ENCODE data around the gene JSRP1. TPM values are rescaled to one million over a fixed set of nuclear protein-coding genes. Genes with fewer than 3 reads are reported as not detected.

JSRP1 gene
- total and polyA plus RNA-seq, 10 of the 15 experiments (the other 5 are each of a cell fraction or from before 2014, with no cell fraction given), result 0.41 to 0.91 (median 0.49) TPM; not detected in 7

DNA sequence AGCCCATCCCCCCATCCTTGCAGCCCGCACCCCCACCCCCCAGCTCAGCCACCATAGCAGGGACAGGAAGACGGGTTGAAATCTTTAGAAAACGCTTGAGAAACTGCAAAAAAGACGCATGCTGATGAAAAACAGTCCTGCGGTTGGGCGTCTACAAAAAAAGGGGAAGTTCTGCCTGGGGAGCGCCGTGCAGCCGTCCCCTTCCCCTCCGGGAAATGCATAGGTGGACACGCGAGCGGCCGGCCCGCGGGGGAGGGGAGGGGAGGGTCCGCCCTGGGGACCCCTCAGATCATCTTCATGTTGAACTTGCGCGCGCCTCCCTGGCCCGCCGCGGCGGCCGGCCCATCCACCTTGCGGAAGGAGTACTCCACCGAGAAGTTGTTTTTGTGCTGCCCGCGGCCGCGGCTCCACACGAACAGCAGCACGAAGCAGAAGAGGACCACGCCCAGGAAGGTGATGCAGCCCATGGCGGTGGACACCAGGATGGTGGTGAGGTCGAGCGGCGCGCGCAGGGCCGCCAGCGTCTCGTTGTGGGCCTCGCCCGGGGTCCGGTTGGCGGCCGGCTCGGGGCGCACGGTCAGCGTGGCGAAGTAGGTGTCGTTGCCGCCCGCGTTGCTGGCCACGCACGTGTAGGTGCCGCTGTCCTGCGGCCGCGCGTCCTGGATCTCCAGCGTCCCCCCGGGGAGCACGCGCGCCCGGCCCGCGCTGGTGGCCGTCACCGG lies 33.7 kb upstream of the JSRP1 start (continued):
- TF ChIP-seq, protein P1, sequence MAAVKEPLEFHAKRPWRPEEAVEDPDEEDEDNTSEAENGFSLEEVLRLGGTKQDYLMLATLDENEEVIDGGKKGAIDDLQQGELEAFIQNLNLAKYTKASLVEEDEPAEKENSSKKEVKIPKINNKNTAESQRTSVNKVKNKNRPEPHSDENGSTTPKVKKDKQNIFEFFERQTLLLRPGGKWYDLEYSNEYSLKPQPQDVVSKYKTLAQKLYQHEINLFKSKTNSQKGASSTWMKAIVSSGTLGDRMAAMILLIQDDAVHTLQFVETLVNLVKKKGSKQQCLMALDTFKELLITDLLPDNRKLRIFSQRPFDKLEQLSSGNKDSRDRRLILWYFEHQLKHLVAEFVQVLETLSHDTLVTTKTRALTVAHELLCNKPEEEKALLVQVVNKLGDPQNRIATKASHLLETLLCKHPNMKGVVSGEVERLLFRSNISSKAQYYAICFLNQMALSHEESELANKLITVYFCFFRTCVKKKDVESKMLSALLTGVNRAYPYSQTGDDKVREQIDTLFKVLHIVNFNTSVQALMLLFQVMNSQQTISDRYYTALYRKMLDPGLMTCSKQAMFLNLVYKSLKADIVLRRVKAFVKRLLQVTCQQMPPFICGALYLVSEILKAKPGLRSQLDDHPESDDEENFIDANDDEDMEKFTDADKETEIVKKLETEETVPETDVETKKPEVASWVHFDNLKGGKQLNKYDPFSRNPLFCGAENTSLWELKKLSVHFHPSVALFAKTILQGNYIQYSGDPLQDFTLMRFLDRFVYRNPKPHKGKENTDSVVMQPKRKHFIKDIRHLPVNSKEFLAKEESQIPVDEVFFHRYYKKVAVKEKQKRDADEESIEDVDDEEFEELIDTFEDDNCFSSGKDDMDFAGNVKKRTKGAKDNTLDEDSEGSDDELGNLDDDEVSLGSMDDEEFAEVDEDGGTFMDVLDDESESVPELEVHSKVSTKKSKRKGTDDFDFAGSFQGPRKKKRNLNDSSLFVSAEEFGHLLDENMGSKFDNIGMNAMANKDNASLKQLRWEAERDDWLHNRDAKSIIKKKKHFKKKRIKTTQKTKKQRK (IDR thresholded peaks at IDR 0.05; ENCODE audit: low read depth, low read length), result no peak
- peak; percentile 64; the same call in 1 of the 2 replicates for TF ChIP-seq TBL1XR1 (IDR thresholded peaks at IDR 0.05; ENCODE audit: low read depth, low read length)
- no peak; the same call in 1 of the 2 replicates for TF ChIP-seq TARDBP (IDR thresholded peaks at IDR 0.05; ENCODE audit: borderline replicate concordance)
- TF ChIP-seq ZNF207 (IDR thresholded peaks at IDR 0.05; ENCODE audit: borderline replicate concordance), result peak; percentile 11; the same call in 1 of the 2 replicates
- no peak for TF ChIP-seq ASH2L (IDR thresholded peaks at IDR 0.05; ENCODE audit: borderline replicate concordance, low read depth)
- TF ChIP-seq GATAD2B (conservative IDR thresholded peaks at IDR 0.05; ENCODE audit: low read depth), result peak; percentile 93
- TF ChIP-seq POU2F2 (IDR thresholded peaks at IDR 0.05; ENCODE audit: borderline replicate concordance, low read depth, low read length), result peak; percentile 45; the same call in 1 of the 3 replicates
- TF ChIP-seq, protein P2, sequence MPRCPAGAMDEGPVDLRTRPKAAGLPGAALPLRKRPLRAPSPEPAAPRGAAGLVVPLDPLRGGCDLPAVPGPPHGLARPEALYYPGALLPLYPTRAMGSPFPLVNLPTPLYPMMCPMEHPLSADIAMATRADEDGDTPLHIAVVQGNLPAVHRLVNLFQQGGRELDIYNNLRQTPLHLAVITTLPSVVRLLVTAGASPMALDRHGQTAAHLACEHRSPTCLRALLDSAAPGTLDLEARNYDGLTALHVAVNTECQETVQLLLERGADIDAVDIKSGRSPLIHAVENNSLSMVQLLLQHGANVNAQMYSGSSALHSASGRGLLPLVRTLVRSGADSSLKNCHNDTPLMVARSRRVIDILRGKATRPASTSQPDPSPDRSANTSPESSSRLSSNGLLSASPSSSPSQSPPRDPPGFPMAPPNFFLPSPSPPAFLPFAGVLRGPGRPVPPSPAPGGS (IDR thresholded peaks at IDR 0.05; ENCODE audit: borderline replicate concordance, insufficient read depth, low read depth, low read length, poor library complexity, severe bottlenecking), result peak; percentile 63
- TF ChIP-seq RAD51 (IDR thresholded peaks at IDR 0.05), result no peak
- no peak for TF ChIP-seq ZNF24 (IDR thresholded peaks at IDR 0.05)
- TF ChIP-seq, protein P3, sequence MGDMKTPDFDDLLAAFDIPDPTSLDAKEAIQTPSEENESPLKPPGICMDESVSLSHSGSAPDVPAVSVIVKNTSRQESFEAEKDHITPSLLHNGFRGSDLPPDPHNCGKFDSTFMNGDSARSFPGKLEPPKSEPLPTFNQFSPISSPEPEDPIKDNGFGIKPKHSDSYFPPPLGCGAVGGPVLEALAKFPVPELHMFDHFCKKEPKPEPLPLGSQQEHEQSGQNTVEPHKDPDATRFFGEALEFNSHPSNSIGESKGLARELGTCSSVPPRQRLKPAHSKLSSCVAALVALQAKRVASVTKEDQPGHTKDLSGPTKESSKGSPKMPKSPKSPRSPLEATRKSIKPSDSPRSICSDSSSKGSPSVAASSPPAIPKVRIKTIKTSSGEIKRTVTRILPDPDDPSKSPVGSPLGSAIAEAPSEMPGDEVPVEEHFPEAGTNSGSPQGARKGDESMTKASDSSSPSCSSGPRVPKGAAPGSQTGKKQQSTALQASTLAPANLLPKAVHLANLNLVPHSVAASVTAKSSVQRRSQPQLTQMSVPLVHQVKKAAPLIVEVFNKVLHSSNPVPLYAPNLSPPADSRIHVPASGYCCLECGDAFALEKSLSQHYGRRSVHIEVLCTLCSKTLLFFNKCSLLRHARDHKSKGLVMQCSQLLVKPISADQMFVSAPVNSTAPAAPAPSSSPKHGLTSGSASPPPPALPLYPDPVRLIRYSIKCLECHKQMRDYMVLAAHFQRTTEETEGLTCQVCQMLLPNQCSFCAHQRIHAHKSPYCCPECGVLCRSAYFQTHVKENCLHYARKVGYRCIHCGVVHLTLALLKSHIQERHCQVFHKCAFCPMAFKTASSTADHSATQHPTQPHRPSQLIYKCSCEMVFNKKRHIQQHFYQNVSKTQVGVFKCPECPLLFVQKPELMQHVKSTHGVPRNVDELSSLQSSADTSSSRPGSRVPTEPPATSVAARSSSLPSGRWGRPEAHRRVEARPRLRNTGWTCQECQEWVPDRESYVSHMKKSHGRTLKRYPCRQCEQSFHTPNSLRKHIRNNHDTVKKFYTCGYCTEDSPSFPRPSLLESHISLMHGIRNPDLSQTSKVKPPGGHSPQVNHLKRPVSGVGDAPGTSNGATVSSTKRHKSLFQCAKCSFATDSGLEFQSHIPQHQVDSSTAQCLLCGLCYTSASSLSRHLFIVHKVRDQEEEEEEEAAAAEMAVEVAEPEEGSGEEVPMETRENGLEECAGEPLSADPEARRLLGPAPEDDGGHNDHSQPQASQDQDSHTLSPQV (IDR thresholded peaks at IDR 0.05), result 0 out of 2 replicates have a peak, but pooled peaks have one; percentile 12
- TF ChIP-seq FOXM1 (IDR thresholded peaks at IDR 0.05; ENCODE audit: low read depth, low read length), result peak; percentile 51; the same call in 1 of the 2 replicates
- TF ChIP-seq, protein P4, sequence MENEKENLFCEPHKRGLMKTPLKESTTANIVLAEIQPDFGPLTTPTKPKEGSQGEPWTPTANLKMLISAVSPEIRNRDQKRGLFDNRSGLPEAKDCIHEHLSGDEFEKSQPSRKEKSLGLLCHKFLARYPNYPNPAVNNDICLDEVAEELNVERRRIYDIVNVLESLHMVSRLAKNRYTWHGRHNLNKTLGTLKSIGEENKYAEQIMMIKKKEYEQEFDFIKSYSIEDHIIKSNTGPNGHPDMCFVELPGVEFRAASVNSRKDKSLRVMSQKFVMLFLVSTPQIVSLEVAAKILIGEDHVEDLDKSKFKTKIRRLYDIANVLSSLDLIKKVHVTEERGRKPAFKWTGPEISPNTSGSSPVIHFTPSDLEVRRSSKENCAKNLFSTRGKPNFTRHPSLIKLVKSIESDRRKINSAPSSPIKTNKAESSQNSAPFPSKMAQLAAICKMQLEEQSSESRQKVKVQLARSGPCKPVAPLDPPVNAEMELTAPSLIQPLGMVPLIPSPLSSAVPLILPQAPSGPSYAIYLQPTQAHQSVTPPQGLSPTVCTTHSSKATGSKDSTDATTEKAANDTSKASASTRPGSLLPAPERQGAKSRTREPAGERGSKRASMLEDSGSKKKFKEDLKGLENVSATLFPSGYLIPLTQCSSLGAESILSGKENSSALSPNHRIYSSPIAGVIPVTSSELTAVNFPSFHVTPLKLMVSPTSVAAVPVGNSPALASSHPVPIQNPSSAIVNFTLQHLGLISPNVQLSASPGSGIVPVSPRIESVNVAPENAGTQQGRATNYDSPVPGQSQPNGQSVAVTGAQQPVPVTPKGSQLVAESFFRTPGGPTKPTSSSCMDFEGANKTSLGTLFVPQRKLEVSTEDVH (IDR thresholded peaks at IDR 0.05; ENCODE audit: low read depth, partially characterized antibody), result no peak
- peak; percentile 40 for TF ChIP-seq SP1 (IDR thresholded peaks at IDR 0.05; ENCODE audit: low read depth, low read length)
- TF ChIP-seq PAX5 (IDR thresholded peaks at IDR 0.05; ENCODE audit: borderline replicate concordance, low read depth, low read length), result no peak
- no peak for TF ChIP-seq KDM1A (IDR thresholded peaks at IDR 0.05; ENCODE audit: borderline replicate concordance)
- TF ChIP-seq CREM (IDR thresholded peaks at IDR 0.05; ENCODE audit: low read depth), result peak; percentile 79
- no peak for TF ChIP-seq HDAC6 (IDR thresholded peaks at IDR 0.05; ENCODE audit: unreplicated experiment)

All from GM12878 (cell line).